Measurements from ENCODE around the gene HMGN1.

Gene HMGN1

GRCh38 chr21:39327727-39328126 is 21.2 kb downstream of the HMGN1 start:
- ChIA-PET CTCF (no interaction called here), POLR2A (ENCODE audit: low non-redundant PET) (no interaction called here)
- no peak overlapping the region for H3K27ac ChIP-seq
- no peak for DNase-seq (ENCODE audit: low spot score)
- TF ChIP-seq, protein P1, sequence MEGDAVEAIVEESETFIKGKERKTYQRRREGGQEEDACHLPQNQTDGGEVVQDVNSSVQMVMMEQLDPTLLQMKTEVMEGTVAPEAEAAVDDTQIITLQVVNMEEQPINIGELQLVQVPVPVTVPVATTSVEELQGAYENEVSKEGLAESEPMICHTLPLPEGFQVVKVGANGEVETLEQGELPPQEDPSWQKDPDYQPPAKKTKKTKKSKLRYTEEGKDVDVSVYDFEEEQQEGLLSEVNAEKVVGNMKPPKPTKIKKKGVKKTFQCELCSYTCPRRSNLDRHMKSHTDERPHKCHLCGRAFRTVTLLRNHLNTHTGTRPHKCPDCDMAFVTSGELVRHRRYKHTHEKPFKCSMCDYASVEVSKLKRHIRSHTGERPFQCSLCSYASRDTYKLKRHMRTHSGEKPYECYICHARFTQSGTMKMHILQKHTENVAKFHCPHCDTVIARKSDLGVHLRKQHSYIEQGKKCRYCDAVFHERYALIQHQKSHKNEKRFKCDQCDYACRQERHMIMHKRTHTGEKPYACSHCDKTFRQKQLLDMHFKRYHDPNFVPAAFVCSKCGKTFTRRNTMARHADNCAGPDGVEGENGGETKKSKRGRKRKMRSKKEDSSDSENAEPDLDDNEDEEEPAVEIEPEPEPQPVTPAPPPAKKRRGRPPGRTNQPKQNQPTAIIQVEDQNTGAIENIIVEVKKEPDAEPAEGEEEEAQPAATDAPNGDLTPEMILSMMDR (conservative IDR thresholded peaks at IDR 0.05; ENCODE audit: low read depth): no peak

DNA sequence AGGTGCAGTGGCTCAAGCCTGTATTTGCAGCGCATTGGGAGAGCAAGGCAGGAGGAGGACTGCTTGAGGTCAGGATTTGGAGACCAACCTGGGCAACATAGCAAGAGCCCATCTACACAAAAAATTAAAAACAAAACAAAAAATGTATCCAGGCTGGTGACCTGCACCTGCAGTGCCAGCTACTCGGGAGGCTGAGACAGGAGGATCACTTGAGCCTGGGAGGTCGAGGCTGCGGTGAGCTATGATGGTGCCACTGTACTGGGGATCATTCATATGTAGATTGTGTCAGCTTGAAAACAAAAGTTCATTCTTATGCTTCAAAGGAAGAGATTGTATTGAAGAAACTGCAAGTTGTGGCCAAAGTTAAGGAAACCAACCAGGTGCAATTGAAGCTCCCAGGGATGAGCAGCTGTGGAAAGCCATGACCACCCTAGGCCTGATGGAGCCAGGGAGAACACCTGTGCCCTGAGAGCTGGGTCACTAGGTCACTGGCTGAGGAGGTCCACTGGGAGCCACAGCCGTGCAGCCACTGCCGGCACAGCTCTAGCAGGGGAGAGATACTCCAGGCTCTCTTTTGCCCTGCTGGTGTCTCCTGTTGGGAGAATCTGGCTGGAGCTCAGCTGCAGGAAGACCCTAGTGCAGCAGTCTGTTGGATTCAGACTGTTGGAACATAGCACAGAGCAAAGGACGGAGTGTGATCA is 22.1 kb downstream of the HMGN1 start:
- POLR2A ChIA-PET (ENCODE audit: low non-redundant PET): no interaction called here
- TF ChIP-seq, protein P1 (conservative IDR thresholded peaks at IDR 0.05; ENCODE audit: low read depth): no peak
- CTCF ChIA-PET: no interaction called here
- DNase-seq (ENCODE audit: low spot score): no peak
- H3K27ac ChIP-seq: no peak overlapping the region

GRCh38 chr21:39325458-39325857 is 23.4 kb downstream of the HMGN1 start:
- no peak overlapping the region for H3K27ac ChIP-seq
- ChIA-PET CTCF (no interaction called here), POLR2A (ENCODE audit: low non-redundant PET) (no interaction called here)
- TF ChIP-seq, protein P1 (conservative IDR thresholded peaks at IDR 0.05; ENCODE audit: low read depth): no peak
- DNase-seq (ENCODE audit: low spot score): no peak

- TF ChIP-seq, protein P1 (conservative IDR thresholded peaks at IDR 0.05; ENCODE audit: low read depth): no peak
- ChIA-PET POLR2A (ENCODE audit: low non-redundant PET) (no interaction called here), CTCF (no interaction called here)
- peak overlapping the region; percentile 71 for H3K27ac ChIP-seq
- peak; percentile 18 for DNase-seq (ENCODE audit: low spot score)
These were observed 27.5 kb downstream of the HMGN1 start for GRCh38 chr21:39321424-39321823.

DNA sequence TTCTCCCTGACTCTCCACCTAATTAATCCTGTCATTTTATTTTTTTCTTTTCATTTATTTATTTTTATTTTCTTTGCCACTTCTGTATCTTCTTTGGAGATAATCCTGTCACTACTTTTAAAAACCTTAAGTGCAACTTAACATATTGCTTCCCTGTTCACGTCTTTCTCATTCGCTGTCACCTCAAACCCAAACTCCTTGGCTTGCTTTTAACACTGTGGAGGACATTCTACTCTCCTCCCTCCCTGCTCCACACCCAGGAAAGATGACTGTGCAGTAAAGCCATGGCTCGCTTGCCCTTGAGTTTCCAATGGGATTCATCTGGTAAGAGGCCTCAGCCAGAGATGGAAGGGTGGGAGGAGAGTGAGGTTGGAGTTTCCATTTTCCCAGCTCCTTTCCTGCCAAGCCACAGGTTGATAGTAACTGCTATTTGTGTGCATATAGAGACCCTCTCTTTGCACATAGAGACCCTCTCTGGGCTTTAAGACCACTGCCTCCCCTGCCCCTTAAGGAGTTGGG is 29.0 kb downstream of the HMGN1 start:
- no peak for DNase-seq (ENCODE audit: low spot score)
- no peak overlapping the region for H3K27ac ChIP-seq
- ChIA-PET POLR2A (ENCODE audit: low non-redundant PET) (no interaction called here), CTCF (interaction anchor here (0.7 kb wide), 1 partner anchor 15 kb away, joined by 4 read pairs; no protein-coding TSS in a partner anchor)
- TF ChIP-seq, protein P1 (conservative IDR thresholded peaks at IDR 0.05; ENCODE audit: low read depth): no peak

GRCh38 chr21:39319251-39319756 is 29.6 kb downstream of the HMGN1 start:
- no peak overlapping the region for H3K27ac ChIP-seq
- ChIA-PET CTCF (no interaction called here), POLR2A (ENCODE audit: low non-redundant PET) (no interaction called here)
- TF ChIP-seq, protein P1 (conservative IDR thresholded peaks at IDR 0.05; ENCODE audit: low read depth): no peak
- DNase-seq (ENCODE audit: low spot score): no peak
